Lower leg skin (tissue), 4 donors: ENCODE measurements around the gene PROKR1. TPM values are rescaled to one million over a fixed set of nuclear protein-coding genes. Genes with fewer than 3 reads are reported as not detected.

ENCODE experiments used
- DNase-seq, 2 donors: peaks; one replicate each; pipeline ENCODE4 v3.0.0-alpha.2; 2019; ENCODE audit warnings: low spot score in 2 of 2
- H3K4me3 ChIP-seq: fragments of 200-600 bp; sonication (generic); 2 replicates; pipeline ENCODE4 v1.5.1; 2017; ENCODE audit warnings: mild to moderate bottlenecking, low read depth; ENCODE audit not compliant: poor library complexity, severe bottlenecking
- CTCF ChIP-seq, 3 donors: fragments of 450-650 bp; IDR thresholded peaks; one replicate each; pipeline ENCODE4 v1.5.1; 2016; ENCODE audit warnings: antibody characterized with exemption in 3 of 3, mild to moderate bottlenecking in 3 of 3, moderate library complexity in 2 of 3
- POLR2A ChIP-seq, 2 donors: fragments of 450-650 bp; IDR thresholded peaks; one replicate each; pipeline ENCODE4 v1.6.1; 2016 to 2017; ENCODE audit warnings: antibody characterized with exemption in 2 of 2, mild to moderate bottlenecking in 1 of 2, moderate library complexity in 1 of 2
- WGBS, 2 donors: methylation state at CpG; one replicate each; pipeline ENCODE4 v1.1.5; 2018; 5-methylcytosine and 5-hydroxymethylcytosine counted together
- intact Hi-C: fragments of 100-400 bp; cut with DNase I; formaldehyde crosslinking; loops from one replicate; pipeline ENCODE4 v1.15.0; 2023; ENCODE audit warnings: low total_unique reads
- total RNA-seq, 4 donors: library from RNA; depleted of rRNA; stranded (reverse); fragments of >200 nt; gene quantifications; one replicate each; pipeline ENCODE4 v1.1.0, GENCODE V29; 2016

Gene PROKR1
- total RNA-seq, 4 donors from 2014 or later = 0.19 to 0.23 TPM; not detected in 2

- intact Hi-C loops = no loop called here
These were observed 2.9 kb downstream of the PROKR1 start for GRCh38 chr2:68646303-68646702.

GRCh38 chr2:68650645-68651044 is 7.3 kb downstream of the PROKR1 start:
- H3K4me3 ChIP-seq = no peak overlapping the region
- DNase-seq = no peak
- WGBS, 2 donors = 98 to 100% methylated on average over 1 of the region's 1 CpG
- intact Hi-C loops = no loop called here
- TF ChIP-seq CTCF (IDR thresholded peaks at IDR 0.05) (no peak), POLR2A (IDR thresholded peaks at IDR 0.05) (no peak)

More at GRCh38 chr2:68646303-68646702, 2.9 kb downstream of the PROKR1 start:
- H3K4me3 ChIP-seq = no peak overlapping the region
- DNase-seq = no peak
- TF ChIP-seq POLR2A (IDR thresholded peaks at IDR 0.05) (no peak), CTCF (IDR thresholded peaks at IDR 0.05) (no peak)
- 83 to 89% methylated on average over 3 of the region's 3 CpGs for WGBS, 2 donors

DNA sequence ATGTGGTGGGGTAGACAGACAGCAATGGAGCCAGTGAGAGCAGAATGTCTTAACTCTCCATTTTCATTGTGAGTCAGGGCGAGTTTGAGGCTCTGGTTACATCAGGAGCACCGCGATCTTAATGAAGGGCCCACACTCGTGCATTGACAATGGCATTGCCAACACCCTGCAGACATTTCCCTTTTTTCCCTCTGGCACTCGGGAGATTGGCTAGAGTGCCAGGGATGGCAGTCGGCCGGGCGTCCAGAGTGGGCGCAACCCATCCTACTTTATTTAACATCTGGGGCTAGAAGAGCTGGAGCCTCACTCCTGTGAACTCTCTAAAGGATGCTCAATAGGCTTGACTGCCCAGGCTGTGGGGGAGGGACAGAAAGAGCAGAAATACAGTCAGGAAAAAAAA is 9.7 kb downstream of the PROKR1 start:
- WGBS, 2 donors = 63 to 71% methylated on average over 9 of the region's 9 CpGs
- intact Hi-C loops = no loop called here
- no peak overlapping the region for H3K4me3 ChIP-seq
- no peak for DNase-seq
- TF ChIP-seq POLR2A (IDR thresholded peaks at IDR 0.05) (no peak), CTCF (IDR thresholded peaks at IDR 0.05) (no peak)

GRCh38 chr2:68653538-68653982 is 10.2 kb downstream of the PROKR1 start:
- 34 to 42% methylated on average over 10 of the region's 10 CpGs for WGBS, 2 donors
- TF ChIP-seq POLR2A (IDR thresholded peaks at IDR 0.05) (no peak), CTCF (IDR thresholded peaks at IDR 0.05) (no peak)
- H3K4me3 ChIP-seq = no peak overlapping the region
- intact Hi-C loops = no loop called here
- DNase-seq = no peak

DNA sequence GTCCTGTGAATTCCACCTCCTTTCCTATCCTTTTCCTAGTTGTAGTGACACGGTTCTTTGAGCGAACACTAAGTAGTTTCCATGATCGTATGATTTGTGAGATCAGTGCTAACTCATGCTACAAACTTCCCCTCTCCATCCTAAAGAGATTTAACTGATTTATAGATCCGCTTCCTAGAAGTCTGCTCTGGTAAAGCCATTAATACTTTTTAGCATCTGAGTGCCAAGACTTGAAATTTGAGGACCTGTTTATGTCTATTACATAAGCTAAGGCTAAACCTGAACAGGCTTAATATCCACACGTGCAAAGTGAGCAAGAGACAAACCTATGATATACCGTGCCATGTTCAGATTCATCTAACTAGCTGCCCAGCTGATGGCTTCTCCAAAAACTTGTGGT is 14.9 kb downstream of the PROKR1 start:
- intact Hi-C loops = no loop called here
- H3K4me3 ChIP-seq = no peak overlapping the region
- no peak for DNase-seq
- 49 to 57% methylated on average over 6 of the region's 6 CpGs for WGBS, 2 donors
- TF ChIP-seq CTCF (IDR thresholded peaks at IDR 0.05) (no peak), POLR2A (IDR thresholded peaks at IDR 0.05) (no peak)

GRCh38 chr2:68659081-68659480 is 15.7 kb downstream of the PROKR1 start:
- no peak for TF ChIP-seq CTCF (IDR thresholded peaks at IDR 0.05)
- no peak for TF ChIP-seq POLR2A (IDR thresholded peaks at IDR 0.05)
- H3K4me3 ChIP-seq = no peak overlapping the region
- DNase-seq = no peak
- intact Hi-C loops = no loop called here
